Natural killer cell (primary cell): ENCODE measurements around the gene AUTS2. TPM values are rescaled to one million over a fixed set of nuclear protein-coding genes. Genes with fewer than 3 reads are reported as not detected.

Experiments used
- ATAC-seq, 3 donors: fragments of 150-1000 bp in 2 of 3; fragments of 200-7000 bp in 1 of 3; cut with Tn5 transposase; 1 replicate in 1 of 3; 2 replicates in 2 of 3; pipeline ENCODE4 v1.10.0; 2021; ENCODE audit warnings: mild to moderate bottlenecking in 2 of 3, moderate library complexity in 2 of 3
- DNase-seq, 2 donors: peaks; one replicate each; pipeline versions ENCODE4 v3.0.0 to v3.0.0-alpha.2; 2013 to 2021; ENCODE audit warnings: mixed read lengths in 1 of 2
- H3K27ac ChIP-seq: one replicate; pipeline ENCODE4 v1.5.1; 2013; ENCODE audit warnings: mild to moderate bottlenecking, low read length
- H3K27me3 ChIP-seq: one replicate; pipeline ENCODE4 v1.6.1; 2013; ENCODE audit warnings: low read length; ENCODE audit not compliant: control insufficient read depth, insufficient read depth
- H3K36me3 ChIP-seq: one replicate; pipeline ENCODE4 v1.6.1; 2013; ENCODE audit warnings: low read length; ENCODE audit not compliant: control insufficient read depth, insufficient read depth
- H3K4me1 ChIP-seq: one replicate; pipeline ENCODE4 v1.6.1; 2013; ENCODE audit warnings: low read length; ENCODE audit not compliant: control insufficient read depth, insufficient read depth
- H3K4me3 ChIP-seq: one replicate; pipeline ENCODE4 v1.5.1; 2013; ENCODE audit warnings: low read length
- H3K9me3 ChIP-seq: one replicate; pipeline ENCODE4 v1.6.1; 2013; ENCODE audit warnings: low read length; ENCODE audit not compliant: control insufficient read depth, insufficient read depth
- H3K27ac Mint-ChIP-seq, 2 donors: one replicate each; pipeline ENCODE4 v1.8.0; 2022; ENCODE audit warnings: mild to moderate bottlenecking in 2 of 2, mixed read lengths in 2 of 2, moderate library complexity in 1 of 2
- H3K27me3 Mint-ChIP-seq, 2 donors: one replicate each; pipeline ENCODE4 v1.8.0; 2022; ENCODE audit warnings: low read depth in 2 of 2, mixed read lengths in 2 of 2
- H3K36me3 Mint-ChIP-seq: one replicate; pipeline ENCODE4 v1.8.0; 2022; ENCODE audit warnings: mixed read lengths
- H3K4me1 Mint-ChIP-seq, 2 donors: one replicate each; pipeline ENCODE4 v1.8.0; 2022; ENCODE audit warnings: mixed read lengths in 2 of 2
- H3K4me3 Mint-ChIP-seq: one replicate; pipeline ENCODE4 v1.8.0; 2022; ENCODE audit warnings: mild to moderate bottlenecking, moderate library complexity, mixed read lengths
- H3K9me3 Mint-ChIP-seq, 2 donors: one replicate each; pipeline ENCODE4 v1.8.0; 2022; ENCODE audit warnings: mixed read lengths in 2 of 2
- WGBS: methylation state at CpG from one replicate; pipeline ENCODE4 v1.1.7; 2013; ENCODE audit warnings: missing lambda C conversion rate; ENCODE audit not compliant: insufficient coverage; 5-methylcytosine and 5-hydroxymethylcytosine counted together
- intact Hi-C: fragments of 100-400 bp; cut with micrococcal nuclease; formaldehyde crosslinking; loops from one replicate; pipeline ENCODE4 v1.14.2; 2022
- total RNA-seq, 4 donors: library from RNA; stranded (reverse); fragments of 120-200 nt in 1 of 4; gene quantifications; one replicate each; pipeline versions ENCODE4 v1.2.3 to v1.2.4, GENCODE V29; 2013 to 2022
- TF ChIP-seq, protein P1 (sequence below): fragments of 200-600 bp; IDR thresholded peaks from one replicate; pipeline ENCODE4 v1.8.0; 2022; ENCODE audit warnings: antibody characterized with exemption

The AUTS2 gene
- total RNA-seq, 3 donors from 2014 or later (not counting 1 experiment from before 2014, with no cell fraction given): 147 to 197 (median 155) TPM

DNA sequence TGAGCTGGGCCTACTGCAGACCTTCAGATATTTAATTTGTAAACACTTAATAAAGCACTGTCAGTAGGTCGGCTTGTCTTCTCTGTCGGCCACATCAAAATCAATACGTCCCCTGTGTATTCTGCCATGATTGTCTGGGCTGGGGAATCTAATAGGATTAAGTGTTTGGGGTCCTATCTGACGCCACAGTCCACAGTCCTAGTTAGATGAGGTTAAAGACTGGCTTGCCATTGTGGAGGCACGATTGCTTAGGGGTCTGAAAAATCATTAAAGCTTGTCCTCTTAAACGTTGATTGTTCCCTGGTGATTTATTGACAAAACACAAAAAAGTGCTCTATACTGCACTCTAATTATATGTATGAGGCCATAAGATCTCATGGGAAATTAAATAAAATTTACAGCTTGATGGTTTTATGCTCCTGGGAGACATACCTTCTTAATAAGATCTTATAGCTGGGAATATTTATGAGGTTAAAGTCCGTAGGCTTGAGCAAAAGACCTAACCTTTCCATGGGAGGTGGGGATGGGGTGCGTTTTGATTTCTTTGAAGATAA, 883.4 kb downstream of the AUTS2 start:
- WGBS: 83% methylated on average over 8 of the region's 8 CpGs
- DNase-seq (no peak), ATAC-seq (no peak)
- Mint-ChIP-seq H3K36me3 (no peaks in the 10 kb centered on the region), H3K4me3 (no peak overlapping the region), H3K9me3 (no peaks in the 10 kb centered on the region), H3K4me1 (peaks cover 15 to 18% of the 10 kb centered on the region in 2 donors), H3K27ac (no peak overlapping the region), H3K27me3 (peaks cover 21 to 59% of the 10 kb centered on the region in 2 donors)
- TF ChIP-seq, protein P1, sequence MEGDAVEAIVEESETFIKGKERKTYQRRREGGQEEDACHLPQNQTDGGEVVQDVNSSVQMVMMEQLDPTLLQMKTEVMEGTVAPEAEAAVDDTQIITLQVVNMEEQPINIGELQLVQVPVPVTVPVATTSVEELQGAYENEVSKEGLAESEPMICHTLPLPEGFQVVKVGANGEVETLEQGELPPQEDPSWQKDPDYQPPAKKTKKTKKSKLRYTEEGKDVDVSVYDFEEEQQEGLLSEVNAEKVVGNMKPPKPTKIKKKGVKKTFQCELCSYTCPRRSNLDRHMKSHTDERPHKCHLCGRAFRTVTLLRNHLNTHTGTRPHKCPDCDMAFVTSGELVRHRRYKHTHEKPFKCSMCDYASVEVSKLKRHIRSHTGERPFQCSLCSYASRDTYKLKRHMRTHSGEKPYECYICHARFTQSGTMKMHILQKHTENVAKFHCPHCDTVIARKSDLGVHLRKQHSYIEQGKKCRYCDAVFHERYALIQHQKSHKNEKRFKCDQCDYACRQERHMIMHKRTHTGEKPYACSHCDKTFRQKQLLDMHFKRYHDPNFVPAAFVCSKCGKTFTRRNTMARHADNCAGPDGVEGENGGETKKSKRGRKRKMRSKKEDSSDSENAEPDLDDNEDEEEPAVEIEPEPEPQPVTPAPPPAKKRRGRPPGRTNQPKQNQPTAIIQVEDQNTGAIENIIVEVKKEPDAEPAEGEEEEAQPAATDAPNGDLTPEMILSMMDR: no peak
- H3K27me3 ChIP-seq: peaks cover 18% of the 10 kb centered on the region
- H3K4me3 ChIP-seq: no peak overlapping the region
- H3K4me1 ChIP-seq: peaks cover 14% of the 10 kb centered on the region
- intact Hi-C loops: no loop called here
- no peak overlapping the region for H3K27ac ChIP-seq
- H3K36me3 ChIP-seq: no peaks in the 10 kb centered on the region
- no peaks in the 10 kb centered on the region for H3K9me3 ChIP-seq

GRCh38 chr7:70484255-70484654, 886.0 kb downstream of the AUTS2 start:
- H3K27me3 Mint-ChIP-seq: peaks cover 16 to 35% of the 10 kb centered on the region in 2 donors
- peaks cover 13 to 15% of the 10 kb centered on the region in 2 donors for H3K4me1 Mint-ChIP-seq
- intact Hi-C loops: no loop called here
- Histone ChIP-seq H3K27ac (no peak overlapping the region), H3K27me3 (peaks cover 16% of the 10 kb centered on the region), H3K9me3 (no peaks in the 10 kb centered on the region), H3K36me3 (no peaks in the 10 kb centered on the region), H3K4me1 (peaks cover 12% of the 10 kb centered on the region), H3K4me3 (no peak overlapping the region)
- H3K9me3 Mint-ChIP-seq: no peaks in the 10 kb centered on the region
- no peak overlapping the region for H3K27ac Mint-ChIP-seq
- TF ChIP-seq, protein P1: no peak
- H3K4me3 Mint-ChIP-seq: no peak overlapping the region
- ATAC-seq (no peak), DNase-seq (no peak)
- 95% methylated on average over 1 of the region's 3 CpGs for WGBS
- no peaks in the 10 kb centered on the region for H3K36me3 Mint-ChIP-seq

- Mint-ChIP-seq H3K9me3 (no peaks in the 10 kb centered on the region), H3K36me3 (no peaks in the 10 kb centered on the region), H3K4me3 (no peak overlapping the region), H3K27ac (no peak overlapping the region), H3K27me3 (peaks cover 2 to 9% of the 10 kb centered on the region in 2 donors), H3K4me1 (no peaks in the 10 kb centered on the region)
- Histone ChIP-seq H3K36me3 (no peaks in the 10 kb centered on the region), H3K27ac (no peak overlapping the region), H3K9me3 (no peaks in the 10 kb centered on the region), H3K27me3 (peaks cover 8% of the 10 kb centered on the region), H3K4me1 (no peaks in the 10 kb centered on the region), H3K4me3 (no peak overlapping the region)
- DNase-seq (no peak), ATAC-seq (no peak)
- WGBS: 80% methylated on average over 1 of the region's 7 CpGs
- TF ChIP-seq, protein P1: no peak
- intact Hi-C loops: no loop called here
Observed at GRCh38 chr7:70486977-70487376, 888.7 kb downstream of the AUTS2 start.

GRCh38 chr7:70487428-70487827, 889.2 kb downstream of the AUTS2 start:
- Histone ChIP-seq H3K4me3 (no peak overlapping the region), H3K4me1 (no peaks in the 10 kb centered on the region), H3K27ac (no peak overlapping the region), H3K36me3 (no peaks in the 10 kb centered on the region), H3K9me3 (no peaks in the 10 kb centered on the region), H3K27me3 (peaks cover 5% of the 10 kb centered on the region)
- no peak overlapping the region for H3K4me3 Mint-ChIP-seq
- H3K27me3 Mint-ChIP-seq: peaks cover 2 to 4% of the 10 kb centered on the region in 2 donors
- intact Hi-C loops: no loop called here
- ATAC-seq (no peak), DNase-seq (no peak)
- no peaks in the 10 kb centered on the region for H3K4me1 Mint-ChIP-seq
- WGBS: 94% methylated on average over 10 of the region's 10 CpGs
- H3K9me3 Mint-ChIP-seq: no peaks in the 10 kb centered on the region
- H3K27ac Mint-ChIP-seq: no peak overlapping the region
- TF ChIP-seq, protein P1: no peak
- no peaks in the 10 kb centered on the region for H3K36me3 Mint-ChIP-seq
